HFF-Myc (cell line): Measurements from ENCODE around the gene UBE2QL1.

Experiments
- DNase-seq: peaks from one replicate; pipeline ENCODE4 v3.0.0-alpha.2; 2011; ENCODE audit warnings: low read depth; ENCODE audit errors: extremely low read depth
- H3K4me3 ChIP-seq: replicated peaks from 2 replicates; pipeline ENCODE4 v1.5.1; 2011; ENCODE audit warnings: low read depth, mild to moderate bottlenecking, control low read depth, low read length
- CTCF ChIP-seq: IDR thresholded peaks from 2 replicates; pipeline ENCODE4 v1.5.1; 2012; ENCODE audit warnings: mild to moderate bottlenecking, low read depth, low read length, control low read depth; ENCODE audit errors: missing control alignments

Gene UBE2QL1

GRCh38 chr5:6472792-6473191, 24.1 kb downstream of the UBE2QL1 start:
- TF ChIP-seq CTCF: no peak
- no peak overlapping the region for H3K4me3 ChIP-seq
- no peak for DNase-seq

- no peak for DNase-seq
- TF ChIP-seq CTCF: no peak
- H3K4me3 ChIP-seq: no peak overlapping the region
Observed at GRCh38 chr5:6473284-6473683, 24.6 kb downstream of the UBE2QL1 start.

GRCh38 chr5:6475626-6476312, 27.1 kb downstream of the UBE2QL1 start:
- TF ChIP-seq CTCF: no peak
- DNase-seq: no peak

GRCh38 chr5:6476313-6476661, 27.6 kb downstream of the UBE2QL1 start:
- no peak for TF ChIP-seq CTCF
- H3K4me3 ChIP-seq: no peak overlapping the region
- no peak for DNase-seq

More at GRCh38 chr5:6475626-6476312, 27.1 kb downstream of the UBE2QL1 start:
- H3K4me3 ChIP-seq: no peak overlapping the region

- no peak for TF ChIP-seq CTCF
- DNase-seq: no peak
- no peak overlapping the region for H3K4me3 ChIP-seq
Observed at GRCh38 chr5:6478793-6479192, 30.1 kb downstream of the UBE2QL1 start.

- no peak overlapping the region for H3K4me3 ChIP-seq
- DNase-seq: no peak
- TF ChIP-seq CTCF: no peak
Observed at GRCh38 chr5:6480133-6481051, 31.7 kb downstream of the UBE2QL1 start.
